T-cell (primary cell): Measurements from ENCODE around the gene ENTPD8. TPM values are rescaled to one million over a fixed set of nuclear protein-coding genes. Genes with fewer than 3 reads are reported as not detected.

Experiments
- ATAC-seq, 4 experiments: fragments of 200-7000 bp in 3 of 4; fragments of 150-1000 bp in 1 of 4; cut with Tn5 transposase; replicated peaks in 1 of 4; 1 replicate in 3 of 4; 2 replicates in 1 of 4; pipeline ENCODE4 v1.10.0; 2021; ENCODE audit warnings: moderate library complexity in 3 of 4, mild to moderate bottlenecking in 2 of 4, moderate number of reproducible peaks in 1 of 4
- CTCF ChIA-PET, 2 donors: fragments of 300-600 bp; sonication (Branson Sonifier 250); formaldehyde crosslinking; loops; one replicate each; lab custom pipeline; 2022; ENCODE audit warnings: antibody characterized with exemption in 2 of 2; lab: Charles Lee
- POLR2A ChIA-PET, 2 donors: fragments of 300-600 bp; sonication (Branson Sonifier 250); formaldehyde crosslinking; loops; one replicate each; lab custom pipeline; 2022; ENCODE audit warnings: antibody characterized with exemption in 2 of 2; lab: Charles Lee
- DNase-seq, 35 experiments: peaks; one replicate each; pipeline versions ENCODE4 v3.0.0 to v3.0.0-alpha.2; 2013 to 2023
- H3K27ac ChIP-seq: one replicate; pipeline ENCODE4 v1.5.1; 2013; ENCODE audit warnings: low read length
- H3K27me3 ChIP-seq, 2 experiments: replicated peaks in 1 of 2; 1 replicate in 1 of 2; 2 replicates in 1 of 2; pipeline versions ENCODE4 v1.6.1 to v1.7.0; 2013; ENCODE audit warnings: low read length in 1 of 2, mixed read lengths in 1 of 2; ENCODE audit not compliant: control insufficient read depth in 2 of 2, insufficient read depth in 2 of 2; ENCODE audit errors: extremely low read depth in 1 of 2
- H3K36me3 ChIP-seq, 2 donors: 1 replicate in 1 of 2; 2 replicates in 1 of 2; pipeline versions ENCODE4 v1.6.1 to v1.7.0; 2013; ENCODE audit warnings: low read length in 1 of 2; ENCODE audit not compliant: control insufficient read depth in 2 of 2, insufficient read depth in 1 of 2; ENCODE audit errors: extremely low read depth in 1 of 2
- H3K4me1 ChIP-seq, 2 experiments: 1 replicate in 1 of 2; 2 replicates in 1 of 2; pipeline versions ENCODE4 v1.6.1 to v1.7.0; 2013; ENCODE audit warnings: low read length in 2 of 2, mixed read lengths in 1 of 2; ENCODE audit not compliant: insufficient read depth in 2 of 2, control insufficient read depth in 1 of 2; ENCODE audit errors: extremely low read depth in 1 of 2
- H3K4me3 ChIP-seq, 2 donors: 1 replicate in 1 of 2; 2 replicates in 1 of 2; pipeline versions ENCODE4 v1.5.1 to v1.7.0; 2013; ENCODE audit warnings: mild to moderate bottlenecking in 2 of 2, low read length in 1 of 2, moderate library complexity in 1 of 2; ENCODE audit not compliant: control insufficient read depth in 1 of 2; ENCODE audit errors: extremely low read depth in 1 of 2
- H3K9me3 ChIP-seq: 2 replicates; pipeline ENCODE4 v1.7.0; 2013
- H3K27ac Mint-ChIP-seq, 2 donors: one replicate each; pipeline ENCODE4 v1.8.0; 2020 to 2021; ENCODE audit warnings: mild to moderate bottlenecking in 2 of 2, mixed read lengths in 2 of 2
- H3K27me3 Mint-ChIP-seq, 2 donors: one replicate each; pipeline ENCODE4 v1.8.0; 2021 to 2022; ENCODE audit warnings: mixed read lengths in 2 of 2
- H3K36me3 Mint-ChIP-seq: one replicate; pipeline ENCODE4 v1.8.0; 2021; ENCODE audit warnings: mixed read lengths
- H3K4me1 Mint-ChIP-seq, 3 donors: one replicate each; pipeline ENCODE4 v1.8.0; 2020 to 2022; ENCODE audit warnings: mixed read lengths in 3 of 3, mild to moderate bottlenecking in 1 of 3
- H3K4me3 Mint-ChIP-seq, 3 donors: one replicate each; pipeline ENCODE4 v1.8.0; 2020 to 2022; ENCODE audit warnings: mild to moderate bottlenecking in 3 of 3, mixed read lengths in 3 of 3, moderate library complexity in 3 of 3
- H3K9me3 Mint-ChIP-seq, 3 donors: one replicate each; pipeline ENCODE4 v1.8.0; 2020 to 2022; ENCODE audit warnings: mixed read lengths in 3 of 3
- WGBS: methylation state at CpG from one replicate; pipeline ENCODE4 v1.1.5; 2013; ENCODE audit warnings: missing lambda C conversion rate; ENCODE audit not compliant: insufficient coverage; 5-methylcytosine and 5-hydroxymethylcytosine counted together
- total RNA-seq, 35 experiments: library from RNA in 6 of 35; stranded (reverse) in 6 of 35; fragments of 120-200 nt in 1 of 35; gene quantifications; one replicate each; pipeline versions ENCODE4 v1.2.1 to v1.2.4 and lab custom pipeline; 2013 to 2026

The ENTPD8 gene
- total RNA-seq, 5 donors from 2014 or later (not counting 1 experiment from before 2014, with no cell fraction given), result not detected

DNA sequence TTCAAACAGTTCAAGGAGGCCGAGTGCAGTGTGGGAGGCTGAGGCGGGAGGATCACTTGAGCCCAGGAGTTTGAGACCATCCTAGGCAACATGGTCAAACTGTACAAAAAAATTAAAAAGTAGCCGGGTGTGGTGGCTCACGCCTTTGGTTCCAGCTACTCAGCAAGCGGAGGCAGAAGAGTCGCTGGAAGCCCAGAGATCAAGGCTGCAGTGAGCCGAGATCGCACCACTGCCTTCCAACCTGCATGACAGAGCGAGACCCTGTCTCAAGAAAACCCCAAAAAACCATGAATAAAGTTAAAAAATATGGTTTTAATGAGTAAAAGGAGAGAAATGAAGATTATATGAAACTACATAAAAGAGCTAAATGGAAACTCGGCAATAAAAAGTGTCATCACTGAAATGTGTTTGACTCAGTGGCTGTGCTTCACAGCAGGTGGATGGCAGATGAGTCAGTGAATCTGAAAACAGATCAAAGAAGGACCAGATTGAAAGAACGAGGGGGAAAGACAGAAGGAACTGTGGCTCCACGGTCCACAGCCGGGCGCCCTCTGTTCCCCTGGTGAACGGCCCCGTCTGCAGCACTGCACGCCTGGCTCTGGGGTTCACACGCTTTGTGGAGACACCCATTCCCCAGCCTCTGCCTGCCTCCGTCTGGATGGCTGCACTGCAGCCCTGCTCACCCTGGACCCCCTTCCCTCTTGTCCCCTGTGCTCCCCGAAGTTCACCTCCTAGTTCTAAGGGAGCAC lies 43.3 kb downstream of the ENTPD8 start:
- Histone ChIP-seq H3K4me3 (no peak overlapping the region), H3K27ac (no peak overlapping the region), H3K9me3 (no peaks in the 10 kb centered on the region), H3K36me3 (no peaks in the 10 kb centered on the region), H3K27me3 (no peaks in the 10 kb centered on the region), H3K4me1 (peaks cover 0 to 2% of the 10 kb centered on the region in 2 experiments)
- no peak for ATAC-seq
- Mint-ChIP-seq H3K27me3 (no peaks in the 10 kb centered on the region), H3K4me3 (no peak overlapping the region), H3K4me1 (peaks cover 0 to 18% (median 1%) of the 10 kb centered on the region in 3 donors), H3K27ac (no peak overlapping the region), H3K36me3 (peaks cover 18% of the 10 kb centered on the region), H3K9me3 (no peaks in the 10 kb centered on the region)
- 45% methylated on average over 15 of the region's 20 CpGs for whole genome bisulfite sequencing
- POLR2A ChIA-PET, result no interaction called here
- CTCF ChIA-PET, result no interaction called here
- DNase-seq, result no peak

DNA sequence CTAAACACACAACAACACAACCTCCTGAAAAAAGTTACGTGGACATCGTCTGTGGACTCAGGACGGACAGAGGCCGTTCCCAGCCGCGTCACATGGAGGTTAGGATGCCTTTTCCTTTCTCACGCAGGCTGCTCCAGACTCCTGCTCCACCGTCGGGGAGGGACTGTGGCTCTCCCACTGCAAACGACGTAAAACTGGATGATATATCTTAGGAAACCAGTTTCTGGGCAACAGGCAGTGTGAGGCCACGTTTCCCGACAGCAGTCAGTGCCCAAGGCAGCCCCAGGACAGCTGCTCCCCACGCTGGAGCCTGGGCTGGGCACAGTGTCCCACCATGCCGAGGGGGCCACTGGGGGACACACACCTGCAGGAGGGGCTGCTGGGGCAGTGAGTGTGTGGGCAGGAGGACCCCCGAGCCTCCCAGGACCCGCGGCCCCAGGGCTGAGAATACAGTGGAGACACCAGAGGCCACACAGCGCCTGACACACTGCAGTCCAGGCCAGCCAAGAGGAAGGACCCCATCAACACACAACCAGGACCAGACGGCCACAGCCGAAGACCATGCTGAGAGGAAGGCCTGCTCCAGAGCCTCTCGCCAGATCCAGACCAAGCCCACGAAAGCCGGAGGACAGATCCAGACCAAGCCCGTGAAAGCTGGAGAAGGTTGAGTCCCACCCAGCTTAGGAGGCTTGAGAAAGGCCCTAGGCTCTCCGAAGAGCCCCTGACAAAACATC lies 44.4 kb downstream of the ENTPD8 start:
- Histone ChIP-seq H3K4me3 (no peak overlapping the region), H3K9me3 (no peaks in the 10 kb centered on the region), H3K36me3 (no peaks in the 10 kb centered on the region), H3K27ac (no peak overlapping the region), H3K27me3 (no peaks in the 10 kb centered on the region), H3K4me1 (peaks cover 0 to 2% of the 10 kb centered on the region in 2 experiments)
- ChIA-PET CTCF (no interaction called here), POLR2A (no interaction called here)
- DNase-seq, result no peak
- Mint-ChIP-seq H3K4me3 (no peak overlapping the region), H3K4me1 (peaks cover 0 to 16% (median 1%) of the 10 kb centered on the region in 3 donors), H3K27ac (no peak overlapping the region), H3K27me3 (no peaks in the 10 kb centered on the region), H3K36me3 (peaks cover 13% of the 10 kb centered on the region), H3K9me3 (no peaks in the 10 kb centered on the region)
- ATAC-seq, result no peak
- 87% methylated on average over 22 of the region's 26 CpGs for WGBS

DNA sequence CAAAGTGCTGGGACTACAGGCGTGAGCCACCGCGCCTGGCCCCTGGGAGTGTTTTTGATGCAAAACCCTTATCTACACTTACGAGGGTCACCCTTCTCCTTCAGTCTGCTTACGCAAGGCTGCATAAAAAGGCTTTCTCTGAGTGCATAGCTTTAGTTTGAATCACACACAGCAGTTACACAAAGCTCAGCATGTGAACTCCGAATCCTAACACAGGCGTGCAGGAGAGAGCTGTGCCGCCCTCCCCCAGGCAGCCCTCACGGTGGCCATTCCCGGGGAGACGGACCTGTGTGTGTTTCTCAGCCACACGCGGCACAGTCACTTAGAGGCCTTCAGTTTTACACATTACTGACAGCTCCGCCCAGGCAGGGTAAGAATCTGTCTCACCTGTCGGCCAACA lies 44.9 kb downstream of the ENTPD8 start:
- Mint-ChIP-seq H3K4me1 (peaks cover 0 to 16% (median 1%) of the 10 kb centered on the region in 3 donors), H3K4me3 (no peak overlapping the region), H3K36me3 (peaks cover 13% of the 10 kb centered on the region), H3K27ac (no peak overlapping the region), H3K27me3 (no peaks in the 10 kb centered on the region), H3K9me3 (no peaks in the 10 kb centered on the region)
- DNase-seq, result no peak
- Histone ChIP-seq H3K9me3 (no peaks in the 10 kb centered on the region), H3K4me1 (peaks cover 0 to 2% of the 10 kb centered on the region in 2 experiments), H3K27ac (no peak overlapping the region), H3K27me3 (no peaks in the 10 kb centered on the region), H3K36me3 (no peaks in the 10 kb centered on the region), H3K4me3 (no peak overlapping the region)
- ATAC-seq, result no peak
- WGBS, result 96% methylated on average over 9 of the region's 15 CpGs
- CTCF ChIA-PET, result no interaction called here
- POLR2A ChIA-PET, result no interaction called here

DNA sequence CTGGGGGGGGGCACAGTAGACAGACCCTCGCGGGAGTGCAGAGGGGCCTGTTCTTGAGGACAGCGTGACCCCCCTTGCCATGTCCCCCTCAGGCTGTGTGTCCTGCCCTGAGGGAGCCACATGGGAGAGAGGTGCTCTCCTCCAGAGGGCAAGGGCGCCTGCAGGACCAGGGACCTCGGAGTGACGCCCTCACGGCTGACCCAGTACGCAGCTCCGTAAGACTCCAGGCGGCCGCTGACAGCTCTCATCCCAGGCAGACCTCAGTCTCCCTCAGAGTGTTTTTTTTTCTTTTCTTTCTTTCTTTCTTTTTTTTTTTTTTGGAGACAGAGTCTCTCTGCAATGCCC lies 45.5 kb downstream of the ENTPD8 start:
- peaks cover 13% of the 10 kb centered on the region for H3K36me3 Mint-ChIP-seq
- H3K27ac Mint-ChIP-seq, result no peak overlapping the region
- no peaks in the 10 kb centered on the region for H3K27me3 Mint-ChIP-seq
- ATAC-seq (no peak), DNase-seq (no peak)
- no peak overlapping the region for H3K27ac ChIP-seq
- peaks cover 0 to 2% of the 10 kb centered on the region in 2 experiments for H3K4me1 ChIP-seq
- no peak overlapping the region for H3K4me3 ChIP-seq
- no peaks in the 10 kb centered on the region for H3K9me3 Mint-ChIP-seq
- CTCF ChIA-PET, result no interaction called here
- H3K36me3 ChIP-seq, result no peaks in the 10 kb centered on the region
- no peaks in the 10 kb centered on the region for H3K9me3 ChIP-seq
- POLR2A ChIA-PET, result no interaction called here
- no peaks in the 10 kb centered on the region for H3K27me3 ChIP-seq
- WGBS, result 100% methylated on average over 2 of the region's 11 CpGs
- H3K4me3 Mint-ChIP-seq, result no peak overlapping the region
- peaks cover 0 to 16% (median 1%) of the 10 kb centered on the region in 3 donors for H3K4me1 Mint-ChIP-seq

DNA sequence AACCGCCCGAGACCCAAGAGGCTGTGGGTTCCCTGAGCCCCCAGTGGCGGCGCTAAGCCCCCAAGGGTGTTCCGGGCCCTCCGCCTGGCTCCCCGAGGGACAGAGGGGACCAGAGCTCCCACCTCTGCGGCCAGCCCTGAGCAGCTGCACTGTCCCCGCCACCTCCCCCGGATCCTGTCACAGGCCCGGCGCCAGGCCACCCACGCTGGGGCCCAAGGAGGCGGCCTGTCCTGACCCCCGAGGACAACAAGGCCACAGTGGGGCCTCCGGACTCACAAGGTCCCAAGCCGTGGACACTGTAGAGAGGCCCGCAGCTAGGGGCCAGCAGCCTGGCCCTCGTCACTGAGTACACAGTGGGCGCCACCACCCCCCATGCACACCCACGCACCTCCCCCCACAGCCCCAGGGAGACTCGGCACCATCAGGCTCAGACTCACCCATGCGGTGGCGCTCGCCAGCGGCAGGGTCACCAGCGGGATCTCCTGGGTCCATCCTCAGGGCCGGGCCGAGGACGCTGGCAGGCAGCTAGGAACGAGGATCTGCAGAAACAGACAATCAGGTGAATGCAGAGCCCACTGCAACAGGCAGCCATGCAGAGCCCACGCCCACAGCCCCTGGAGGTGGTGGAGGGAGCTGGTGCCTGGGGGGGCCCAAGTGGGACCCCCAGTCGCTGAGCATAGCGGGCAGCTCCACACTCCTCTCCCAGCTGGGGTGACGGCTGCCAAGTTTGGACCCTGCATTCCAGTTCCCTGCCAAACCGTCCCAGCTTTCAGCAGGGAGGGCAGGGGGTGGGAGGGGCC lies 46.1 kb downstream of the ENTPD8 start:
- Histone ChIP-seq H3K27me3 (no peaks in the 10 kb centered on the region), H3K4me1 (peaks cover 0 to 2% of the 10 kb centered on the region in 2 experiments), H3K4me3 (no peak overlapping the region), H3K27ac (no peak overlapping the region), H3K36me3 (no peaks in the 10 kb centered on the region), H3K9me3 (no peaks in the 10 kb centered on the region)
- Mint-ChIP-seq H3K4me1 (peaks cover 0 to 16% (median 5%) of the 10 kb centered on the region in 3 donors), H3K27ac (no peak overlapping the region), H3K36me3 (peaks cover 10% of the 10 kb centered on the region), H3K9me3 (no peaks in the 10 kb centered on the region), H3K27me3 (no peaks in the 10 kb centered on the region), H3K4me3 (no peak overlapping the region)
- no peak for ATAC-seq
- POLR2A ChIA-PET, result no interaction called here
- CTCF ChIA-PET, result no interaction called here
- no peak for DNase-seq
- 94% methylated on average over 30 of the region's 36 CpGs for WGBS
